OCI-LY7 (cell line): ENCODE data around the gene PTPN18. TPM values are rescaled to one million over a fixed set of nuclear protein-coding genes. Genes with fewer than 3 reads are reported as not detected.

Experiments
- BruUV-seq: library from RNA; stranded (reverse); fragments of 400-500 nt; replicated peaks from 2 replicates; lab custom pipeline; 2021; lab: Mats Ljungman, UMichigan
- CTCF ChIA-PET: fragments of 300-600 bp; sonication (Branson Sonifier 250); formaldehyde crosslinking; loops from one replicate; lab custom pipeline; 2022; ENCODE audit warnings: antibody characterized with exemption; ENCODE audit not compliant: unreplicated experiment; lab: Charles Lee
- POLR2A ChIA-PET: fragments of 300-600 bp; sonication (Branson Sonifier 250); formaldehyde crosslinking; loops from one replicate; lab custom pipeline; 2022; ENCODE audit warnings: antibody characterized with exemption; lab: Charles Lee
- DNase-seq: peaks from one replicate; pipeline ENCODE4 v3.0.0-alpha.2; 2015; ENCODE audit warnings: low spot score
- H2AFZ ChIP-seq: fragments of 200-600 bp; sonication (generic), shearing (Covaris generic); 2 replicates; pipeline ENCODE4 v1.6.1; 2014; ENCODE audit warnings: mild to moderate bottlenecking, antibody characterized with exemption, low read length, moderate library complexity
- H3K27ac ChIP-seq: fragments of 200-600 bp; sonication (generic); 2 replicates; pipeline ENCODE4 v1.5.1; 2014; ENCODE audit warnings: mixed run types, low read depth, mild to moderate bottlenecking, moderate library complexity, low read length, inconsistent platforms; ENCODE audit not compliant: poor library complexity, severe bottlenecking
- H3K36me3 ChIP-seq: fragments of 200-600 bp; sonication (generic); 2 replicates; pipeline ENCODE4 v1.6.1; 2014; ENCODE audit warnings: mild to moderate bottlenecking, antibody characterized with exemption, low read length, moderate library complexity, mixed read lengths; ENCODE audit not compliant: insufficient read depth
- H3K4me1 ChIP-seq: fragments of 200-600 bp; sonication (generic); 2 replicates; pipeline ENCODE4 v1.5.1; 2014; ENCODE audit warnings: mild to moderate bottlenecking, low read length; ENCODE audit not compliant: insufficient read depth, poor library complexity, severe bottlenecking
- H3K4me2 ChIP-seq: fragments of 200-600 bp; sonication (generic); 2 replicates; pipeline ENCODE4 v1.6.1; 2014; ENCODE audit warnings: mild to moderate bottlenecking, low read length
- H3K4me3 ChIP-seq: fragments of 200-600 bp; sonication (generic); 2 replicates; pipeline ENCODE4 v1.5.1; 2014; ENCODE audit warnings: mild to moderate bottlenecking, low read depth, low read length; ENCODE audit not compliant: poor library complexity, severe bottlenecking
- H3K79me2 ChIP-seq: fragments of 200-600 bp; sonication (generic); 2 replicates; pipeline ENCODE4 v1.6.1; 2016; ENCODE audit warnings: low read depth, mild to moderate bottlenecking, low read length, moderate library complexity, mixed read lengths; ENCODE audit not compliant: insufficient read depth
- H3K9me2 ChIP-seq: fragments of 200-600 bp; sonication (generic); 2 replicates; pipeline ENCODE4 v1.6.1; 2016; ENCODE audit warnings: mild to moderate bottlenecking, low read length, mixed read lengths; ENCODE audit not compliant: insufficient read depth
- H3K9me3 ChIP-seq: fragments of 200-600 bp; sonication (generic); 2 replicates; pipeline ENCODE4 v1.6.1; 2014; ENCODE audit warnings: mild to moderate bottlenecking, mixed run types, low read length, mixed read lengths
- H4K20me1 ChIP-seq: fragments of 200-600 bp; sonication (generic); 2 replicates; pipeline ENCODE4 v1.6.1; 2014; ENCODE audit warnings: mild to moderate bottlenecking, antibody characterized with exemption, low read length, moderate library complexity, mixed read lengths; ENCODE audit not compliant: insufficient read depth
- CTCF ChIP-seq: fragments of 200-600 bp; sonication (generic); conservative IDR thresholded peaks from 2 replicates; pipeline ENCODE4 v1.5.1; 2014; ENCODE audit warnings: mild to moderate bottlenecking, antibody characterized with exemption, low read length, moderate library complexity, mixed read lengths
- EZH2phosphoT487 ChIP-seq: fragments of 200-600 bp; sonication (generic); IDR thresholded peaks from 2 replicates; pipeline ENCODE4 v1.6.1; 2018; ENCODE audit warnings: low read depth, borderline replicate concordance, mild to moderate bottlenecking, mixed run types, antibody characterized with exemption, low read length, moderate library complexity, mixed read lengths
- intact Hi-C: fragments of 100-400 bp; cut with micrococcal nuclease; formaldehyde crosslinking; loops from one replicate; pipeline ENCODE4 v1.10.0; 2022; ENCODE audit not compliant: unreplicated experiment
- total RNA-seq, 2 experiments: library from RNA; depleted of rRNA in 1 of 2; stranded (reverse); fragments of >200 nt in 1 of 2; shearing (Covaris generic) in 1 of 2; gene quantifications; 2 replicates each; pipeline ENCODE4 v1.2.3, GENCODE V29; 2014 to 2022

Gene PTPN18
- total RNA-seq, 2 experiments from 2014 or later = 96.6 to 309 TPM

- H3K4me2 ChIP-seq = peak overlapping the region; percentile 93
- H2AFZ ChIP-seq = peak overlapping the region; percentile 26; the same call in 1 of the 2 replicates
- ChIA-PET CTCF (interaction anchor here (1.4 kb wide), 1 partner anchor 18 kb away, joined by 4 read pairs; no protein-coding TSS in a partner anchor), POLR2A (interaction anchor here (1.0 to 15.9 kb wide), 5 partner anchors 9 to 31 kb away, joined by 3 to 251 read pairs (median 93); partner anchors contain the start of gene IMP4)
- H4K20me1 ChIP-seq = no peaks in the 10 kb centered on the region
- peaks cover 16% of the 10 kb centered on the region; the same call in 1 of the 2 replicates for H3K36me3 ChIP-seq
- BruUV-seq = no TSS peak
- TF ChIP-seq EZH2phosphoT487 (no peak), CTCF (no peak)
- intact Hi-C loops = loop anchor here (1.0 to 10.0 kb wide), 2 partner anchors 15 to 1230 kb away; no protein-coding TSS in a partner anchor
- peaks cover 12% of the 10 kb centered on the region; the same call in 1 of the 2 replicates for H3K79me2 ChIP-seq
- peak overlapping the region; percentile 97 for H3K27ac ChIP-seq
- no peaks in the 10 kb centered on the region for H3K9me2 ChIP-seq
- peak overlapping the region; percentile 75 for H3K4me3 ChIP-seq
- peak; percentile 46 for DNase-seq
- H3K4me1 ChIP-seq = peaks cover 57% of the 10 kb centered on the region
- no peaks in the 10 kb centered on the region for H3K9me3 ChIP-seq
These were observed 681 bp upstream of the PTPN18 start for GRCh38 chr2:130355172-130355577.

GRCh38 chr2:130357864-130358263 is 2.0 kb downstream of the PTPN18 start:
- no peak for DNase-seq
- Histone ChIP-seq H3K4me2 (no peak overlapping the region), H3K9me2 (no peaks in the 10 kb centered on the region), H3K36me3 (peaks cover 5% of the 10 kb centered on the region; the same call in 1 of the 2 replicates), H3K79me2 (peaks cover under 1% of the 10 kb centered on the region; the same call in 1 of the 2 replicates), H3K27ac (no peak overlapping the region), H3K9me3 (no peaks in the 10 kb centered on the region), H4K20me1 (no peaks in the 10 kb centered on the region), H2AFZ (no peak overlapping the region), H3K4me1 (peaks cover 30% of the 10 kb centered on the region), H3K4me3 (no peak overlapping the region)
- POLR2A ChIA-PET = interaction anchor here (0.5 kb wide), 1 partner anchor 993 kb away, joined by 3 read pairs; no protein-coding TSS in a partner anchor
- no peak for TF ChIP-seq EZH2phosphoT487
- no peak for TF ChIP-seq CTCF
- BruUV-seq = no TSS peak
- CTCF ChIA-PET = no interaction called here
- intact Hi-C loops = loop anchor here (10.0 kb wide), 1 partner anchor 1227 kb away; no protein-coding TSS in a partner anchor
